GM18868 (cell line): Measurements from ENCODE around the gene ACVR1B.

Source experiments
- ATAC-seq: cut with Tn5 transposase; IDR thresholded peaks from one replicate; pipeline ENCODE4 v1.9.1; 2021; ENCODE audit warnings: mild to moderate bottlenecking, moderate library complexity; ENCODE audit not compliant: unreplicated experiment

The ACVR1B gene

DNA sequence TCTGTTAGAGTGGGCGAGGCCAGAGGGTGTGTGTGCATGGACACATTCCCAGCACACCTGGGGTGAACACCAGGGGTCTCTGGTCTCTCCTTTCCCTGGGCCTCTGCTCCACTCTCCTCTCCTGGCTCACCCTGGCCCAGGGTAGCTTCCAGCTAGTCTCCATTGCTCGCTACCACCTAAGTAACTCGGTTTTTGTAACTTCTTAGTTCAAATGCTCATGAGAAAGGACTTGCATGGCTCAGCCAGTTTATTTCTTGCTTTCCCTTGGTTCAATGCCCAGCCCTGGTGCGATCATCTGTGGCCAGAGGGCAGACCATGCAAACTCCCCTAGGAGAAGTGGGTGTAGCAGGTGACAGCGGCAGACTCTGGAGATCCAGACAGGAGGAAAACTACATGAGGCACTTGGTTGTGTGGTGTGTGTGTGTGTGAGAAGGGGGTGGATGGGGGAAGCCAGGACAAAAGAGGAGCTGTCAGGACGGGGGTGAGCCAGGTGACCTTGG lies 8.9 kb upstream of the ACVR1B start:
- ATAC-seq = no peak

DNA sequence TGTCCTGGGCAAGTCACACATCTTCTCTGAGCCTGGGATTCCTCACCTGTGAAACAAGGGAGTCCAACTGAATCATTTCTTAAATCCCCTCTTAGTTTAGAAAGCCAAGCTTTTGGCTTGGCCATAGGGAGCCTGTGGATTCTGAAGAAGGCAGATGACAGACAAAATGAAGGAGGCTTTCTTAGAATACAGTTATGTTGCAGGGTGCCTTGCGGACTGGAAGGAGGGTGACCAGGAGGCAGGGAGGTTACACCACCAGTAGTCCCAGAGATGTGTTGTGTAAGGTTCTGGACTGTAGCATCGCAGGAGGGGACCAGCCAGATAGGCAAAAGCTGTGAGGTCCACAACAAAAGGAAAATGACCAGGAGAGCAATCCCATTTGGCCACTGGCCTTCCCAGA lies 8.2 kb upstream of the ACVR1B start:
- ATAC-seq = no peak

DNA sequence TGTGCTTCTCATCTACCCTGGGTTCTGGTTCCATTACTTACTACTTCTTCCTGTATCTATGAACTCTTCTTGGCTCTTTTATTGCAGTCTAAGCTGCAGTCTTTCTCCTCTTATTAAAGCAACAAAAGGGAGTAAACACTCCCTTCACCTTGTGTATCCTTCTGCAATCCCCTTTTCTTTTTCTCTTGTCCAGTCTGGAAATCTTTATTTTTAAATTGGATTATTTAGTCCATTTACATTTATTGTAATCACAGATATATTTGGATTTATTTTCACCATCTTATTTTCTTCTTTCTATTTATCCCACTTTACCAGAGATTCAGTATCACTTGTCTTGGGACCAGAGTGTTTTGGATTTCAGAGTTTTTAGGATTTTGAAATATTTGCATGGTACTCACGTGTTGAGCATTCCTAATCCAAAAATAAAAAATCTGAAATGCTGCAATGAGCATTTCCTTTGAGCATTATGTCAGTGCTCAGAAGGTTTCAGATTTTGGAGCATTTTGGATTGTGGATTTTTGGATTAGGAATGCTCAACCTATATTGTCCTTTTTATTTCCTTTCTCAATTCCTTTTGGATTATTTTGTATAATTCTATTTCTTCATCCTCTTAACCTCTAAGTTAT lies 6.8 kb upstream of the ACVR1B start:
- ATAC-seq = no peak

DNA sequence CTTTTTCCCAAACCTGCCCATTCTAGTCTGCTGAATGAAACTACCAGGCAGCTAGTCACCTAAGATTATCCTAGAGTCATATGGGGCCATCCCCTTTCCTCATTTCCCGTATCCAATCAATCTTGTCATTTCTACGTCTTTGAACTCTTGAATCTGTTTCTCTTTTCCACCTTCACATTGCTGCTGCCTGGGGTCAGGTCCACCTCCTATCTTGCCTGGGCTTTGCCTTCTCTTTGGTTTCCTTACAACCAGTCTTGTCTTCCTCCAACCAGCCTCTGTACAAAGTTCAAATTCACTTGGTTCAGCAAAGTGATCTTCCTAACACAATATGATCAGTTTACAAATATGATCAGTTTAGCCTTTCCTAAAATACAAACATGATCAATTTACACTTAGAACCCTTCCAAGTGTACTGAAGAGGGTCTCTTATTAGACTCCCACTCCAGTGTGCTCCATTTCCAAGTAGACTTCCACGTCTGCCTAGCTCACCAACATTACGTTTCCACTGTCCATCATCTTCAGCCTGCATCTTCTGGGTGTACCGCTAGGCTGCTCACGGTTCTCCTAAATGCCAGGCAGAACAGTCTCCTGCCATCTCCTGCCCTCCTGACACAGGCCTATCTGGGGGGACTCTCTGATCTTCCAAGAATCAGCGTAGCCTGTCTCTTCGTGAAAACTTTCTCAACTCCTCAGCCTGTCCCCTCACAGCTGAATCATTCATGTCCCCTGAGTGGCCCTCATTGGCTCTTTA lies 4.1 kb upstream of the ACVR1B start:
- no peak for ATAC-seq

DNA sequence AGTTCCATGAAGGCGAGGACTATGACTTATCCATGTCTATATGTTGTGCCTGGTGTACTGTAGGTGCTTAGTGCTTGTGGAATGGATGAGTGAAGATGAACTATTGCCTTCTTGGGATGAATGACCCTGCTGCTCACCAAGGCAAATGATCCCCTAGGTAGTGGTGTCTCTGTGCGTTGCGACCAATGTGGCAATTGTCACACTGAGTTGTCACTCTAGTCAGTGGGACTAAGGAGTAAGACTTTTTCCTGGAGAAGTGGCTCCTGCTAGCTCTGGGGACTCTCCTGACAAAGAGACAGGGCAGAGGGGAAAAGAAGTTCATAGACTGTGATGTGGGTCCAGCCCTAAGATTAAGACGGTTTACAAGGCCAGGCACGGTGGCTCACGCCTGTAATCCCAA lies 3.4 kb upstream of the ACVR1B start:
- no peak for ATAC-seq

DNA sequence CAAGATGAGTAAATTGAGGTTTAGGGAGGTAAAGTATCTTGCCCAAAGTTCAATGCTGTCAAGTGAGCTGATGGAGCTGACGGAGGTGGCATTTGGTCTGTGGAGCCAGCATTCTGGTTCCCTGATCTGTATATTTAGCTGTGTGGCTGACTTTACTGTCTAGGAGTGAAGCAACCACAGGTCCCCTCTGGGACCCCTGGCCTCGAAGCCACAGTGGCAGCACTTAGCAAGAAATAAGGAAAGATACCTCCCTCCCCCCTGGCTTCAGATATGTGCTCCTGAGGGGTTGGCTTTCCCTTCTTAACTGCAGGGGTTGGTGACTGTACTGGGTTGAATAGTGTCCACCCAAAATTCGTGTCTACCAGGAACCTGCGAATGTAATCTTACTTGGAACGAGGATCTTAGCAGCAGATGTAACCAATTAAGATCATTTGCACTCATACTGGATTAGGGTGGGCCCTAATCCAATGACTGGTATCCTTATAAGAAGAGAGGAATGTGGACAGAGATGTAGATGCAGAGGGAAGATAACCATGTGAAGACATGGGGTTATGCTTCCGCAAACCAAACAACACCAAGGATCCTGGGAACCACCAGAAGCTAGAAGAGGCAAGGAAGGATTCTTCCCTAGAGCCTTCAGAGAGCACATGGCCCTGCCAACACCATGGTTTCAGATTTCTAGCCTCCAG lies 2.0 kb upstream of the ACVR1B start:
- no peak for ATAC-seq

DNA sequence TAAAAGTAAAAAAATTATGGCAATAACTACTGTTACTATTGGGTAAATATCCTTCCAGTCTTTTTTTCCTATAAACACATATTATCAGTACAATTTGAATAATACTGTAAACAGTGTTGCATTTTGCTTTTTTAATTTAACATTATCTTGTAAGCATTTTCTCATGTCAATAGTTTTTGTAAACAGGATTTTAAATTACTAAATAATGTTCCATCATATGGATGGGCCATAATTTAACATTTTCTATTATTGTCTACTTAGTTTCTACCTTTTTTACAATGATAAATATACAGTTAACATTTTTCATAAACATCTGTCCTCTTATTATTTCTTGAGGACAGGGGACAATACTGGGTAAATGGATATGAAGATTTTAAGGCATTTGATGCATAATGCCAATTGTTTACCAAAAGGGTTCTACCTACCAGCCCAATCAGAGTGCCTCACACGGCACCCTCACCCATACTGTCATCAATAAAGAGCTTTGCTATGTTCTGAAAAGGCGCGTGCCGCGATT lies 759 bp upstream of the ACVR1B start:
- no peak for ATAC-seq

DNA sequence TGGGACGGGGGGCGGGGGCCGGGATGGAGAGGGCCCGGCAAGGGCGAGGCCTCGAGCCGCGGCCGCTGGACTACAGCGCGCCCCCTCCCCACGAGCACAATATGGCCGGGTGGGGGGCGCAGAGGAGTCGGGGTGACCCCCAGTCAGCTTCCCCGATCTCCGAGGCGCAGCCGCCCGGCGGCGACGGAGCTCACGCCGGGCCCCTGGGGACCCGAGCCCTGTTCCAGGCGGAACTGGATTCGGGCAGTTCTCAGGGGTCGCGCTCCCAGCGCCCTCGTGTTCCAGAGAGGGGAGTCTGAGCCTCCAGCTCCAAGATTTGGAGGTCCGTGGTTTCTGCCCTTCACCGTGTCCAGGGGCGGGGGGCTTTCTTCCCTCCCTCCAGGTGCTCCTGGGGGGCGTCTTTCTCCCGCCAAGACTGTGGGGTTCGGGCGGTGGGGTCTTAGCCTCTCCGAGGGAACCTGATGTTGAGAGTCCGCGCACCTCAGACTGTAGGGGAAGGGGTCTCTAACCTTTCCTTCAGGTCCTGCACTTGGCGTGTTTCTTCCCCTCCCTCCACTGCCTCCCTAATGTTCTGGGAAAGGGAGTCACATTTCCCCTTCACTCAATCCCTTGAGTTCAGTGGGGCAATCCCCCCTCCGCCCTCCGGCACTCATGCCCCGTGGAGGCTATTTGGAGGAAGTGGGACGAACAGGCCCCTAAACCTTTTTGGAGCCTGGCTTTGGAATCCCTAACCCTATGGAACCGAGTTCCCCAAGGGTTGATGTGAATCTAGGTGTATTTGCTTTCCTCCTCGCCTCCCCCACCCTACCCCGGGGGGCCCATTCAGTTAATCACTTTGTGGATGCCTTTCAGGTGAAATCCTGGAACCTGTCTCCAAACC lies 584 bp downstream of the ACVR1B start:
- no peak for ATAC-seq

DNA sequence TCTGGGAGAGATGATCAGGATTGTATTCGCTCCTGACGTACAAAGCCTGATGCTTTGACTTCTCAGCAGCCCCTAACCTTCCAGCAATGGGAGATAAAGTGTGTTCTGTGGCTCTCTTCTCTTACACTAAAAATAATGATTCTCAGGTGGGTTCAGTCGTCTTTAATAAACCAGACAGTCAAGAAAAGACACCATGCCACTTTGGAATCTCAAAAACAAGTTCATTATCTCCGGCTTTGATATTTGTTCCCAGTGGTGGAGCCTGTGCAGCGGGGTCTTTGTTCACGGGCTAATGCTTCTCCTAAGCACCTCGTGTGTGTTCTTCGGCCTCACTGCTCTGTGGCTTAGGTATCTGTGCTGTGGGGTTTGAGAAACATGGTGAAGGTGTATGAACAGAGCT lies 1.6 kb downstream of the ACVR1B start:
- ATAC-seq = no peak

DNA sequence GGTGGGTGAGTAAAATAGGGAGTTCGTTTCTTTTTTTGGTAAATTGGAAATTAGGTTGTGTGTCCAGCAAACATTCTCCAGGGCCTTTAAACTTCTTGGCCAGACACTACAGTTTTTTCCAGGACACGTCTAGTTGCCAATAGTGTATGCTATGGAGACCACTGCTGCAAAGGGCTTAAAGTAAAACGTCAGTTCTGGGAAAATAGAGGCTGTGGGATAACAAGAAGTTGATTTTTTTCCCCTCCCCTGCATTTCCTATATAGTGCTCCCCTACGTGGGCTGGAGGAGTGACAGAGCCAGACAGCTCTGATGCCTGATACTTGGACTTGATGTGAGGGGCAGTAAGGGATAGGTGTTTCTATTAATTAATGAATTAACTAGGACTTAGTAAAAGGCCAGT lies 2.4 kb downstream of the ACVR1B start:
- no peak for ATAC-seq

DNA sequence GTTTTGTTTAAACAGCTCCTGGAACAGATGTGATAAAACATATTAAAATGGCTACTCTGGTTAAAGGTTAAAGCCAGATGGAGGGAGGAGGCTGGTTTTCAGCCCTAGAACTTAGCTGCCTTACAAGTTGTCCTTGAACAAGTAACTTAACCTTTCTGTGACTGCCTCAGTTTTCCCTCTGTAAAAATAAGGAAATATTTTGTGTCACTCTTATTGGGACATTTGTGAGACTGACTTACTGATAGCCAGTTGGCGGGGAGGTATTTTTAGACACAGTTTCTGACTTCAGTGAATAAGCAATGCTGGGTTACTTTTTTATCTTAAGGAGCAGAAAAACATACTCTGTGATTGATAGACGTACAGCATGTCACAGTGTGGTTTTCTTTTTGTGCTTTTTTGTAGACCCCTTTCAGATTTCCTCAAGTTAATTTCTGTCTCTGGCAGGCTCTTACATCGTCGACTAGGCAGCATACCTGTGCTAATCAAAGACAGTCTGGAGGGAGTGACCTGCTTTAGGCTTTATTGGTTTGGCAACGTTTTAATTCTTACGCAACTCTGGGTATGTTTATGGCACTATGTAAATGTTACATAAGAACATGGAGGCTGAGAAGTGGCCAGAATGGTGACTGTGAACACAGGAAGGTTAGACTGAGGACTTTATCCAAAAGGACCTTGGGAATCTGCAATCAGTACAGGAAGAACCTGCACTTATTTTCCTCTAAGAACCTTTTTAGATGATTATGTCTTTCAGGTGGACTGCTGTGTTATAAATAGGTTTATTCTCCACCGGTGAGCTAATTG lies 3.3 kb downstream of the ACVR1B start:
- no peak for ATAC-seq

DNA sequence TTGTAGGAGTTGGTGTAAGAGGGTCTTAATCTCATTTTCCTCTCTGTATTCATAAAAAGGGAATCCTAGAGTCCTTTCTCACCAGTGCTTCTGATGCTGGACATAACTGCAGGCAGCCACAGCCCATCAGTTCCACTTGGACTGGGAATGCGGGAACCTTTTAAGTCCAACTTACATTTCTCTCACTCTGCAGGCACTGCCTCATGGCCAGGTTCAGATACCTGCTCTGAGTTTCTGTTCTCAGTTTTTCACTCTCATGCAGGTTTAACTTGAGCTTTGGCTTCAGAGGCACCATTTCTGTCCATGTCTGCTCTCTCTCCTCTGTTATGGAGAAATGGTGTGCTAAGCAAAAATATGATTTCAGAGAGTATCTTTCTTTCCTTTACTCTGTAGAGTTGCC lies 4.2 kb downstream of the ACVR1B start:
- ATAC-seq = no peak

DNA sequence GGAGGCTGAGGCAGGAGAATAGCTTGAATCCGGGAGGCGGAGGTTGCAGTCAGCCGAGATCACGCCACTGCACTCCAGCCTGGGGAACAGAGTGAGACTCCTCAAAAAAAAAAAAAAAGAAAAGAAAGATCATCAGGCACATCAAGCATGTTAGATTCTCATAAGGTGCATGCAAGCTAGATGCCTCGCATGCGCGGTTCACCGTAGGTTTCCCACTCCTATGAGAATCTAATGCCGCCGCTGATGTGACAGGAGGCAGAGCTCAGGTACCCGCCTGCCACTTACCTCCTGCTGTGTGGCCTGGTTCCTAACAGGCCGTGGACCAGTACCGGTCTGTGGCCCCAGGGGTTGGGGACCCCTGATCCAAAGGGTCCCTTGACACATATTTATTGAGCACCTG lies 7.0 kb downstream of the ACVR1B start:
- no peak for ATAC-seq

DNA sequence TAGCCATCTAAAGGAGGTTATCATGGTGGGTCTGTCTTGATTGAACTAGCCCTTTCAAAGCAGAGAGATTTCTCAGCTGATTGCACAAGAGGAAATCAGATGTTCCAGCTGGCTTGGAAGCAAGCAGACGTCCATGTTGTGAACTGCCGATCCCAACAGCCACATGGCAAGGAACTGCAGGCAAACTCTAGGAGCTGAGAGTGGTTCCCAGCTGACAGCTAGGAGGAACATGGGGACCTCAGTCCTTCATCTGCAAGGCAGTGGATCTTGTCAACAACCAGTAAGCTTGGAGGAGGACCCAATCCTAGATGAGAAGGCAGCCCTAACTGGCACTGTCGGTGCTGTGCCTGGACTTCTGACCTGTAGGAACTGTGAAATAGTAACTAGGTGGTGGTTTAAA lies 7.7 kb downstream of the ACVR1B start:
- no peak for ATAC-seq

DNA sequence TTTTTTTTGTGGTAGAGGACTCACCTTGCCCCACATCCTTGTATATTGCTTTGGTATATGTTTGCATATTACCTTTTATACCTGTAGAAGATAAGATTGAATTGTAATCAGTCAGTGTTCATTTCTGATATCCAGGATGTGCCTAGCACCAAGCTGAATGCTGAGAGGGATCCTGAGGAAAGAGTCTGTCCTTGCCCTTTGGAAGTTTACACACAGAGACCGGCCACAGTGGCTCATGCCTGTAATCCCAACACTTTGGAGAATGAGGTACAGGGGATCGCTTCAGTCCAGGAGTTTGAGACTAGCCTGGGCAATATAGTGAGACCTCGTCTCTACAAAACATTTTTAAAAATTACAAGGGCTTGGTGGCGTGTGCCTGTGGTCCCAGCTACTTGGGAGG lies 8.4 kb downstream of the ACVR1B start:
- ATAC-seq = no peak

DNA sequence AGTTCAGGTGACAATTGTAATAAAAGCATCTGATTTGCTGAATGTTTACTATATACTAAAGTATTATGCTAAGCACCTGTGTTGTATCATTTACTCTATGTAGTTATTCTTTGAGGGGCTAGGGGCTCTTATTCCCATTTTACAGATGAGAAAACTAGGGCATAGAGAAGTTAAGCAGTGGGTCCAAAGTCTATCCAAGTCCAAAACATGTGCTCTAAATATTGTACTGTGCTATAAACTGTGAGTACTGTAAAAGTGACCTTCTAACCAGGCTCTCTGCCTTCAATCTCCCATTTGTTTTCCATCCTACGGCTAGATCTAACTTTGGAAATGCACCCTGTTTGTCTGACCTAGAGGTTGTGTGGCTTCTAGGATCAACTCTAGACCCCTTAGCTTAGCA lies 9.0 kb downstream of the ACVR1B start:
- no peak for ATAC-seq

DNA sequence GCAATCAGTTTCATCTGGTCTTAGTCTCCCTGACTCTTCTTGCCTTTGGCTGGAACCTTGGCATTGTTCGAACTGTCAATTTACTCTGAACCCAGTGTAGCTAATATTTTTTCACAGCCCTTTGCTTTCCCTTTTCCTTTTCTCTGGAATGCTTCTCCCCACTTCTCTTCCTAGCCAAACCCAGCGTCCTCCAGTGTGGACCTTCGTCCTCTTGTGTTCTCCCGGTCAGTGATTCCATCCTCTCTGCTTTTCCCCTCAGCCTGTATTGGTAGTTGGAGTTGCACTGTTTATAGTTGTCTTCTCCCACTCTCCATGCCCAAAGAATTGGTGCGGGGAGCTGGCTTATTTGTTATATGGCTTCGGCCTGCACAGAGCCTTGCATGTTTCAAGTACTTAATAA lies 9.4 kb downstream of the ACVR1B start:
- ATAC-seq = no peak

DNA sequence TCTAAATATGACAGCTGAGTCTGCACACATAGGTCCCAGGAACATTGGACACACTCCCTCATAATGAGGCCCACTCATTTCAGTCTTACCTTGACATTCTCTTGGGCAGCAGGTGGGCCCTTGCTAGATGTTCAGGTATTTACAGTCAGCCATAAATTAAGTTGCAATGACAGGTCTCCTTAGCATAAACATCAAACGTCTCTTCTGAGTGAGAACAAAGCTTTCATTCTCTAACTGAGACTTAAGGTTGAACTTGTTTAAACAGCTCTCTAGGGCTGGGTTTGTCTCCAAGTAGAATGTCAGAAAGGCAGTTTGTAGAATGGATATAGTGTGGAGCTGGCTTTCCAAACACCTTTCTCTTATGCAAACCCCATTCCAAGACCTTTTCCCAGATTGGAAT lies 10.3 kb downstream of the ACVR1B start:
- no peak for ATAC-seq

DNA sequence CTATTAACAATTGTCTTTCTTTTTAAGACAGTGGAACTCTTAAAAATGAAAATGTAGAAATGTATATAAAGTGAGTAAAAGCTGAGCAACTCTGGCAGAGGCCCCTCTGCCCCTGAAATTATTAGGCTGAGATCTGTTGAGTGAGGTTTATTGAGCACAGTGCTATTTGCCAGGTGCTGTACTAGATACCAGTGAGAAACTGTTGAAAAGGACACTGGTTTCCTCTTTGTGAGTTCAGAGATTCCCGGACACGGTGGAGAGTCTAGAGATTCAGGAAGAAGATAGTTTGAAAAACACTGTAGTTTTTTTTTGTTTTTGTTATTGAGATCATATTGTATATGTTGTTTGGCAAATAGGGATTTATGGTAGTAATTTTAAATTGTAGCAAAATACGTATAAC lies 11.2 kb downstream of the ACVR1B start:
- ATAC-seq = no peak

DNA sequence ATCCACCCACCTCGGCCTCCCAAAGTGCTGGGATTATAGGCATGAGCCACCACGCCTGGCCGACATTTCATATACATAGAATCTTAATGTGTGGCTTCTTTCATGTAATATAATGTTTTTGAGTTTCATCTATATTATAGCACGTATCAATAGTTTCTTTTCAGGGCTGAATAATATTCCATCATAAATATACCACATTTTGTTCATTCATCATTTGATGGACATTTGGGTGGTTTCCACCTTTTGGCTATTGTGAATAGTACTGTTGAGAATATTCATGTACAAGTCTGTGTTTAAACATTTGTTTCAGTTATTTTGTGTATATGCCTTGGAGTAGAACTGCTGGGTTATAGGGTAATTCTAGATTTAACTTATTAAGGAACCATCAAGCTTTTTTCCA lies 12.0 kb downstream of the ACVR1B start:
- no peak for ATAC-seq
